Measurements from ENCODE around the gene DOC2A. TPM values are rescaled to one million over a fixed set of nuclear protein-coding genes. Genes with fewer than 3 reads are reported as not detected.
A peak's percentile ranks its signal among the peaks of the same experiment; 100 is the strongest.

Gene DOC2A
- total and polyA plus RNA-seq, 10 of the 15 experiments (the other 5 are each of a cell fraction or from before 2014, with no cell fraction given) = 0.06 to 0.17 (median 0.12) TPM; not detected in 6

- no peak for TF ChIP-seq KAT2A (conservative IDR thresholded peaks at IDR 0.05; ENCODE audit: control insufficient read depth, low read depth, low read length)
- no peak for TF ChIP-seq REST (IDR thresholded peaks at IDR 0.05; ENCODE audit: low read depth, low read length)
- TF ChIP-seq RB1 (IDR thresholded peaks at IDR 0.05; ENCODE audit: borderline replicate concordance) = peak; percentile 98; the same call in 1 of the 2 replicates
- TF ChIP-seq EGR1 (IDR thresholded peaks at IDR 0.05; ENCODE audit: borderline replicate concordance in 1 of 2, low read depth in 2 of 2, low read length in 2 of 2) = peak in 1 of 2 experiments; percentile 90; a peak in 2 of 3 replicates
- TF ChIP-seq SP1 (IDR thresholded peaks at IDR 0.05; ENCODE audit: low read depth, low read length) = peak; percentile 53
- peak; percentile 66; the same call in 1 of the 2 replicates for TF ChIP-seq BMI1 (IDR thresholded peaks at IDR 0.05; ENCODE audit: borderline replicate concordance)
- 0 out of 3 replicates have a peak, but pooled peaks have one; percentile 24 for TF ChIP-seq POU2F2 (IDR thresholded peaks at IDR 0.05; ENCODE audit: borderline replicate concordance, low read depth, low read length)
- TF ChIP-seq PAX8 (IDR thresholded peaks at IDR 0.05) = no peak
- TF ChIP-seq ZBED1 (IDR thresholded peaks at IDR 0.05; ENCODE audit: borderline replicate concordance) = peak; percentile 44; the same call in 1 of the 2 replicates
- peak; percentile 34; the same call in 1 of the 2 replicates for TF ChIP-seq PML (IDR thresholded peaks at IDR 0.05; ENCODE audit: low read length)
Measured at GRCh38 chr16:29973384-29974246, 37.2 kb downstream of the DOC2A start, which contains the start of gene TAOK2 (continued).

Measured in GM12878 (cell line).